Adrenal gland (tissue), 5 donors: ENCODE results near the gene LYAR.

Source experiments
- CTCF ChIP-seq, 6 experiments: fragments of 450-650 bp in 4 of 6; fragments of 200-600 bp in 2 of 6; sonication (generic) in 1 of 6; IDR thresholded peaks; 1 replicate in 5 of 6; 2 replicates in 1 of 6; pipeline versions ENCODE4 v1.5.1 to v1.8.0; 2016 to 2021; ENCODE audit warnings: antibody characterized with exemption in 6 of 6, mild to moderate bottlenecking in 2 of 6, moderate library complexity in 1 of 6
- POLR2A ChIP-seq, 2 donors: fragments of 450-650 bp; IDR thresholded peaks; one replicate each; pipeline ENCODE4 v1.6.1; 2017; ENCODE audit warnings: antibody characterized with exemption in 2 of 2, mild to moderate bottlenecking in 2 of 2, moderate library complexity in 1 of 2
- donor health status: DM: no; HTN: no; CAD: no.

DNA sequence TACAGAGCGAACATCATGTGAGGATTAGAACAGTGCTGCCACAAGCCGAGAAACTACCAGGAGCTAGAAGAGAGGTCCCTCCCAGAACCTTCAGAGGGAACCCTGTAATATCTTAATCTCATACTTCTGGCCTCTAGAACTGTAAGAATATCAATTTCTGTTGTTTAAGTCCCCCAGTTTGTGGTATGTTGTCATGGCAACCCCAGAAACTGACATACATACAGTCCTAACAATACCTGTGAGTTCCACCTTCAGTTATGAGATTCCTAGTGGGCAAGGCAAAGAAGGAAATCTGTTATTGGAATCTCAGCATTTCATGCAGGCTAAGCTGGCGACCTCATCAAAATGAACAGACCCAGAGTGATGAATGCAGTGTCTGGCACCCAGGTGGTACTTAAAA, 42.6 kb upstream of the LYAR start:
- TF ChIP-seq CTCF (IDR thresholded peaks at IDR 0.05): no peak
- TF ChIP-seq POLR2A (IDR thresholded peaks at IDR 0.05): no peak
